ENCODE results near the gene TAS1R1. TPM values are rescaled to one million over a fixed set of nuclear protein-coding genes. Genes with fewer than 3 reads are reported as not detected.

TAS1R1 gene
- total RNA-seq, 2 donors from 2014 or later, result 0.31 to 0.51 TPM

DNA sequence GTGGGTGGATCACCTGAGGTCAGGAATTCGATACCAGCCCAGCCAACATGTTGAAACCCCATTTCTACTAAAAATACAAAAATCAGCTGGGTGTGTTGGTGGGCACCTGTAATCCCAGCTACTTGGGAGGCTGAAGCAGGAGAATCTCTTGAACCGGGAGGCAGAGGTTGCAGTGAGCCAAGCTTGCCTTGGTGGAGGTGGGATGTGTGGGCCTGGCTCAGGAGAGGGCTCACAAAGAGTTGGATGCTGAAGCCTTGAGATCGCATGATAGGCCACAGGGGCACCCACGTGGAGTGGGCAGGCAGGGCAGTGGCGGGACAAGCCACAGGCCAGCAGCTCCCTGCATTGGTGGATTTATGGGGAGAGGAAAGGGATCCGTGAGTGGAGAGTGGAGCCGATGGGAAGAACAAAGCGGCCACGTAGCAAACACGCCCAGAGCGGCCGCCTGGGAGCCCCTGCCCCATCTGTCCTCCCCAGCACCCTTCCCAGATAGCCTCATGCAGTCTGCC is 73.9 kb downstream of the TAS1R1 start:
- Histone ChIP-seq H3K9me3 (ENCODE audit: control insufficient read depth, low read length) (no peaks in the 10 kb centered on the region), H3K4me3 (ENCODE audit: low read length) (no peak overlapping the region), H3K27me3 (ENCODE audit: control insufficient read depth, insufficient read depth, low read length, poor library complexity, severe bottlenecking) (no peaks in the 10 kb centered on the region), H3K27ac (ENCODE audit: low read depth, low read length) (no peak overlapping the region), H3K4me1 (ENCODE audit: control insufficient read depth, insufficient read depth, low read length) (no peaks in the 10 kb centered on the region), H3K9ac (ENCODE audit: extremely low read depth, low read length, poor library complexity, severe bottlenecking) (no peak overlapping the region), H3K36me3 (ENCODE audit: control insufficient read depth, insufficient read depth, low read length) (peaks cover 52% of the 10 kb centered on the region)
- Mint-ChIP-seq H3K4me1 (no peaks in the 10 kb centered on the region), H3K4me3 (no peak overlapping the region), H3K9me3 (no peaks in the 10 kb centered on the region), H3K27me3 (ENCODE audit: insufficient read depth) (no peaks in the 10 kb centered on the region), H3K27ac (no peak overlapping the region), H3K36me3 (ENCODE audit: low read depth) (peaks cover 54% of the 10 kb centered on the region)
- WGBS, 2 experiments (ENCODE audit: insufficient coverage in 1 of 2, insufficient read length in 1 of 2), result 90 to 96% methylated on average over 1 to 12 of the region's 12 CpGs
- no peak for DNase-seq
- TF ChIP-seq, protein P1, sequence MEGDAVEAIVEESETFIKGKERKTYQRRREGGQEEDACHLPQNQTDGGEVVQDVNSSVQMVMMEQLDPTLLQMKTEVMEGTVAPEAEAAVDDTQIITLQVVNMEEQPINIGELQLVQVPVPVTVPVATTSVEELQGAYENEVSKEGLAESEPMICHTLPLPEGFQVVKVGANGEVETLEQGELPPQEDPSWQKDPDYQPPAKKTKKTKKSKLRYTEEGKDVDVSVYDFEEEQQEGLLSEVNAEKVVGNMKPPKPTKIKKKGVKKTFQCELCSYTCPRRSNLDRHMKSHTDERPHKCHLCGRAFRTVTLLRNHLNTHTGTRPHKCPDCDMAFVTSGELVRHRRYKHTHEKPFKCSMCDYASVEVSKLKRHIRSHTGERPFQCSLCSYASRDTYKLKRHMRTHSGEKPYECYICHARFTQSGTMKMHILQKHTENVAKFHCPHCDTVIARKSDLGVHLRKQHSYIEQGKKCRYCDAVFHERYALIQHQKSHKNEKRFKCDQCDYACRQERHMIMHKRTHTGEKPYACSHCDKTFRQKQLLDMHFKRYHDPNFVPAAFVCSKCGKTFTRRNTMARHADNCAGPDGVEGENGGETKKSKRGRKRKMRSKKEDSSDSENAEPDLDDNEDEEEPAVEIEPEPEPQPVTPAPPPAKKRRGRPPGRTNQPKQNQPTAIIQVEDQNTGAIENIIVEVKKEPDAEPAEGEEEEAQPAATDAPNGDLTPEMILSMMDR (conservative IDR thresholded peaks at IDR 0.05), result no peak

Other genes starting within 250 kb of the TAS1R1 start
- 10 to 100 TPM; 51.3 to 70.7 TPM for gene ACOT7, start 161.5 kb upstream of the TAS1R1 start, total RNA-seq
- gene HES2, start 135.4 kb upstream of the TAS1R1 start, total RNA-seq, result not detected
- 10 to 100 TPM in 1 of 2 donors, 1 to 10 TPM in 1; 4.1 to 10.5 TPM for gene ESPN, start 130.5 kb upstream of the TAS1R1 start, total RNA-seq
- 10 to 100 TPM; 25.9 to 26.9 TPM for gene TNFRSF25, start 89.1 kb upstream of the TAS1R1 start, total RNA-seq
- gene PLEKHG5, start 63.6 kb upstream of the TAS1R1 start, total RNA-seq, result 10 to 100 TPM; 32.6 to 38.8 TPM
- 10 to 100 TPM; 35.0 to 43.9 TPM for gene NOL9, start 794 bp upstream of the TAS1R1 start, total RNA-seq
- 10 to 100 TPM; 28.2 to 31.0 TPM for gene ZBTB48, start 24.7 kb downstream of the TAS1R1 start, total RNA-seq
- gene KLHL21, start 47.6 kb downstream of the TAS1R1 start, total RNA-seq, result 10 to 100 TPM; 10.9 to 13.2 TPM
- 10 to 100 TPM; 36.9 to 47.8 TPM for gene PHF13, start 58.4 kb downstream of the TAS1R1 start, total RNA-seq
- 10 to 100 TPM; 13.0 to 22.4 TPM for gene THAP3, start 69.6 kb downstream of the TAS1R1 start, total RNA-seq
- 10 to 100 TPM; 64.7 to 71.1 TPM for gene DNAJC11, start 146.5 kb downstream of the TAS1R1 start, total RNA-seq
- gene CAMTA1, start 230.1 kb downstream of the TAS1R1 start, total RNA-seq, result 100 to 1,000 TPM; 123 to 137 TPM

All from endodermal cell (in vitro differentiated cells).